Esophagus muscularis mucosa (tissue), 4 donors: ENCODE results near the gene FRZB. TPM values are rescaled to one million over a fixed set of nuclear protein-coding genes. Genes with fewer than 3 reads are reported as not detected.
"Not testable (repeated sequence)": the region's sequence is repeated elsewhere in the genome, so short reads cannot be mapped to it uniquely, and the experiment has no call there.

Experiments used
- DNase-seq: peaks from one replicate; pipeline ENCODE4 v3.0.0-alpha.2; 2017; ENCODE audit errors: extremely low spot score
- H3K27ac ChIP-seq, 4 donors: fragments of 200-600 bp; sonication (generic); replicated peaks in 1 of 4; 1 replicate in 3 of 4; 2 replicates in 1 of 4; pipeline ENCODE4 v1.5.1; 2016 to 2019; ENCODE audit warnings: mild to moderate bottlenecking in 1 of 4
- H3K27me3 ChIP-seq, 4 donors: fragments of 200-600 bp; sonication (generic); one replicate each; pipeline versions ENCODE4 v1.5.1 to v1.6.0; 2016 to 2019
- H3K36me3 ChIP-seq, 4 donors: fragments of 200-600 bp; sonication (generic); one replicate each; pipeline ENCODE4 v1.5.1; 2016 to 2019
- H3K4me1 ChIP-seq, 4 donors: fragments of 200-600 bp; sonication (generic); one replicate each; pipeline ENCODE4 v1.5.1; 2016 to 2019
- H3K4me3 ChIP-seq, 4 donors: fragments of 200-600 bp; sonication (generic); 1 replicate in 2 of 4; 2 replicates in 2 of 4; pipeline ENCODE4 v1.5.1; 2016 to 2019; ENCODE audit warnings: mild to moderate bottlenecking in 4 of 4, moderate library complexity in 1 of 4
- H3K9me3 ChIP-seq, 4 donors: fragments of 200-600 bp; sonication (generic); 1 replicate in 3 of 4; 2 replicates in 1 of 4; pipeline ENCODE4 v1.5.1; 2016 to 2019
- EP300 ChIP-seq: sonication (generic); formaldehyde crosslinking; IDR thresholded peaks from one replicate; pipeline ENCODE4 v1.6.1; 2017; ENCODE audit warnings: antibody characterized with exemption
- POLR2A ChIP-seq: fragments of 450-650 bp; IDR thresholded peaks from one replicate; pipeline ENCODE4 v1.6.1; 2017; ENCODE audit warnings: antibody characterized with exemption, moderate library complexity, mild to moderate bottlenecking, low read depth
- POLR2AphosphoS5 ChIP-seq, 2 donors: sonication (generic); formaldehyde crosslinking; IDR thresholded peaks; one replicate each; pipeline ENCODE4 v1.6.1; 2017; ENCODE audit warnings: antibody characterized with exemption in 2 of 2
- WGBS: methylation state at CpG from one replicate; pipeline ENCODE4 v1.1.5; 2018; 5-methylcytosine and 5-hydroxymethylcytosine counted together
- intact Hi-C: fragments of 100-400 bp; cut with DNase I; formaldehyde crosslinking; loops from one replicate; pipeline ENCODE4 v1.15.1; 2023
- total RNA-seq, 4 donors: library from RNA; depleted of rRNA; stranded (reverse); fragments of >200 nt; gene quantifications; one replicate each; pipeline versions ENCODE4 v1.1.0 to v1.2.1, GENCODE V29; 2016
- TF ChIP-seq, protein P1 (sequence below), 3 experiments: fragments of 200-600 bp in 2 of 3; fragments of 450-650 bp in 1 of 3; sonication (generic) in 2 of 3; IDR thresholded peaks; one replicate each; pipeline ENCODE4 v1.5.1; 2017 to 2019; ENCODE audit warnings: antibody characterized with exemption in 3 of 3, mild to moderate bottlenecking in 2 of 3, moderate library complexity in 1 of 3

Gene FRZB
- total RNA-seq, 4 donors from 2014 or later, result 10.1 to 46.9 (median 13.1) TPM

DNA sequence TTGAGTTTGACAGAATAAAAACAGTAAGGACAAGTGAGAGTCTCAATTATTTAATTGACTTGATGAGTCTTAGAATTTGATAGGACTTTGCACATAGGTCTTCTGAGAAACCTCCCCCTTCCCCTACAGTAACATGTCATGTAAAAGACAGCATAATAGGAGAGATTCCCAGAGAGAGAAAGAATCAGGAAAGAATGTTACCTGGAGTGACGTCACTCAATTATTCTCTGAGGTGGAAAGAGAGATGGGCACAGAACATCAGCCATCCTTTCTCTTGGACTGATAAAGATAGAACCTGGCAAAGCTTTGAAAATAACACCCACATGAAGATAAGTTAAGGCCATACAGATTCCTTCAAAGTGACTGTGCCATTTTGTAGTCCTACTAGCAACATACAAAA is 19.3 kb upstream of the FRZB start:
- no peak for TF ChIP-seq EP300
- TF ChIP-seq, protein P1, sequence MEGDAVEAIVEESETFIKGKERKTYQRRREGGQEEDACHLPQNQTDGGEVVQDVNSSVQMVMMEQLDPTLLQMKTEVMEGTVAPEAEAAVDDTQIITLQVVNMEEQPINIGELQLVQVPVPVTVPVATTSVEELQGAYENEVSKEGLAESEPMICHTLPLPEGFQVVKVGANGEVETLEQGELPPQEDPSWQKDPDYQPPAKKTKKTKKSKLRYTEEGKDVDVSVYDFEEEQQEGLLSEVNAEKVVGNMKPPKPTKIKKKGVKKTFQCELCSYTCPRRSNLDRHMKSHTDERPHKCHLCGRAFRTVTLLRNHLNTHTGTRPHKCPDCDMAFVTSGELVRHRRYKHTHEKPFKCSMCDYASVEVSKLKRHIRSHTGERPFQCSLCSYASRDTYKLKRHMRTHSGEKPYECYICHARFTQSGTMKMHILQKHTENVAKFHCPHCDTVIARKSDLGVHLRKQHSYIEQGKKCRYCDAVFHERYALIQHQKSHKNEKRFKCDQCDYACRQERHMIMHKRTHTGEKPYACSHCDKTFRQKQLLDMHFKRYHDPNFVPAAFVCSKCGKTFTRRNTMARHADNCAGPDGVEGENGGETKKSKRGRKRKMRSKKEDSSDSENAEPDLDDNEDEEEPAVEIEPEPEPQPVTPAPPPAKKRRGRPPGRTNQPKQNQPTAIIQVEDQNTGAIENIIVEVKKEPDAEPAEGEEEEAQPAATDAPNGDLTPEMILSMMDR (IDR thresholded peaks at IDR 0.05), result no peak
- TF ChIP-seq POLR2AphosphoS5 (IDR thresholded peaks at IDR 0.05), result no peak
- TF ChIP-seq POLR2A, result no peak
- intact Hi-C loops, result no loop called here
- Histone ChIP-seq H3K27me3 (no peaks in the 10 kb centered on the region), H3K4me1 (peaks cover 0 to 14% (median 2%) of the 10 kb centered on the region in 4 donors), H3K27ac (no peak overlapping the region), H3K4me3 (no peak overlapping the region), H3K36me3 (no peaks in the 10 kb centered on the region), H3K9me3 (no peaks in the 10 kb centered on the region)
- WGBS, result 100% methylated on average over 1 of the region's 1 CpG
- DNase-seq, result no peak

DNA sequence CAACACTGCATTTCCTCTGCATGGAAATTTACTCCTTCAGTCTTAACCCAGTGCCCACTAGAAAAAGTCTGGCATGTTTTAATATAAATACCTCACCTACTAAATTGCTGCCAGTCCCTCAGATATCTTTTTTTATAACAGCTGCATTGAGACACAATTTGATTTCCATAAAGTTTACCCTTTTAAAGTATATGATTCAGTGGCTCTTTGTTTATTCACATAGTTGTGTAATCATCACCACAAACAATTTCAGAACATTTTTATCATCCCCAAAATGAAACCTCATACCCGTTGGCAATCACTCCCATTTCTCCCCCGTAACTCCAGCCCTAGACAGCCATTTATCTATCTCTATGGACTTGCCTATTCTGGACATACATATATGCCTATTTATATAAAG is 17.0 kb upstream of the FRZB start:
- no peak overlapping the region for H3K27ac ChIP-seq
- H3K4me1 ChIP-seq, result peaks cover 0 to 14% (median 2%) of the 10 kb centered on the region in 4 donors
- H3K36me3 ChIP-seq, result no peaks in the 10 kb centered on the region
- TF ChIP-seq POLR2AphosphoS5 (IDR thresholded peaks at IDR 0.05), result no peak
- no peak for TF ChIP-seq POLR2A
- TF ChIP-seq EP300, result no peak
- DNase-seq, result no peak
- H3K9me3 ChIP-seq, result peaks cover 0 to 5% (median 0%) of the 10 kb centered on the region in 4 donors
- 72% methylated on average over 2 of the region's 2 CpGs for WGBS
- H3K4me3 ChIP-seq, result no peak overlapping the region
- H3K27me3 ChIP-seq, result no peaks in the 10 kb centered on the region
- intact Hi-C loops, result no loop called here

DNA sequence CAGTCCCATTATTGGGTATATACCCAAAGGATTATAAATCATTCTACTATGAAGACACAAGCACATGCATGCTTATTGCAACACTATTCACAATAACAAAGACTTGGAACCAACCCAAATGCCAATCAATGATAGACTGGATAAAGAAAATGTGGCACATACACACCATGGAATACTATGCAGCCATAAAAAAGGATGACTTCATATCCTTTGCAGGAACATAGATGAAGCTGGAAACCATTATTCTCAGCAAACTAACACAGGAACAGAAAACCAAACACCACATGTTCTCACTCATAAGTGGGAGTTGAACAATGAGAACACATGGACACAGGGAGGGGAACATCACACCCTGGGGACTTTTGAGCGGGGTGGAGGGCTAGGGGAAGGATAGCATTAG is 13.7 kb upstream of the FRZB start:
- DNase-seq, H3K27me3 ChIP-seq, intact Hi-C loops, H3K9me3 ChIP-seq, H3K4me1 ChIP-seq, H3K4me3 ChIP-seq, H3K36me3 ChIP-seq, H3K27ac ChIP-seq: not testable (repeated sequence)
- WGBS, result 81% methylated on average over 1 of the region's 1 CpG

DNA sequence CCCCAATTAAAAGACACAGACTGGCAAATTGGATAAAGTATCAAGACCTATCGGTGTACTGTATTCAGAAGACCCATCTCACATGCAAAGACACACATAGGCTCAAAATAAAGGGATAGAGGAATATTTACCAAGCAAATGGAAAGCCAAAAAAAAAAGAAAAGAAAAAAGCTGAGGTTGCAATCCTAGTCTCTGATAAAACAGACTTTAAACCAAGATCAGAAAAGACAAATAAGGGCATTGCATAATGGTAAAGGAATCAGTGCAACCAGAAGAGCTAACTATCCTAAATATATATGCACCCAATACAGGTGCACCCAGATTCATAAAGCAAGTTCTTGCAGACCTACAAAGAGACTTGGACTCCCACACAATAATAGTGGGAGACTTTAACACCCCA is 10.2 kb upstream of the FRZB start:
- H3K4me3 ChIP-seq, intact Hi-C loops, H3K4me1 ChIP-seq, H3K9me3 ChIP-seq, DNase-seq, H3K36me3 ChIP-seq, H3K27me3 ChIP-seq, H3K27ac ChIP-seq: not testable (repeated sequence)
- WGBS, result 97% methylated on average over 1 of the region's 1 CpG

DNA sequence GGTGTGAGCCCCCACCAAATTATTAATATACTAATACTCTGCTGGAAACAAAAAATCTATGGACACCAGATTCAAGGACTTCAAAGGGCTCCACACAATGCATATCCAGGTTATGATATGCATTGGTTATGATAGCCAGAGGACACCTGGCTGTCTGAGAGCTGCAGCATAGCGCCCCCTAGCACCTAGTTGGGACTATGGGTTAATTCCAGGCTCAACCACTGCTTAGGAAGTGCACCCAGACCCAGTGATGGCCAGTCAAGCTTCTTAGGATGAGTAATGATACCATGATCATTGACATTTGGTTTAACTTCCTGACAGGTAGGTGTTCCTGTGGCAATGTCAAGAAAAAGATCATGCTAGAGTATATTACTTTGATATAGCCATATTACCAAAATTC is 3.8 kb upstream of the FRZB start:
- no peak for DNase-seq
- Histone ChIP-seq H3K9me3 (no peaks in the 10 kb centered on the region), H3K27ac (no peak overlapping the region), H3K4me3 (no peak overlapping the region), H3K27me3 (no peaks in the 10 kb centered on the region), H3K36me3 (no peaks in the 10 kb centered on the region), H3K4me1 (peaks cover 9 to 29% (median 26%) of the 10 kb centered on the region in 4 donors)
- intact Hi-C loops, result no loop called here
- WGBS, result 0% methylated on average over 1 of the region's 1 CpG
- TF ChIP-seq POLR2A (no peak), POLR2AphosphoS5 (IDR thresholded peaks at IDR 0.05) (no peak), EP300 (no peak)
- TF ChIP-seq, protein P1 (IDR thresholded peaks at IDR 0.05), result no peak

DNA sequence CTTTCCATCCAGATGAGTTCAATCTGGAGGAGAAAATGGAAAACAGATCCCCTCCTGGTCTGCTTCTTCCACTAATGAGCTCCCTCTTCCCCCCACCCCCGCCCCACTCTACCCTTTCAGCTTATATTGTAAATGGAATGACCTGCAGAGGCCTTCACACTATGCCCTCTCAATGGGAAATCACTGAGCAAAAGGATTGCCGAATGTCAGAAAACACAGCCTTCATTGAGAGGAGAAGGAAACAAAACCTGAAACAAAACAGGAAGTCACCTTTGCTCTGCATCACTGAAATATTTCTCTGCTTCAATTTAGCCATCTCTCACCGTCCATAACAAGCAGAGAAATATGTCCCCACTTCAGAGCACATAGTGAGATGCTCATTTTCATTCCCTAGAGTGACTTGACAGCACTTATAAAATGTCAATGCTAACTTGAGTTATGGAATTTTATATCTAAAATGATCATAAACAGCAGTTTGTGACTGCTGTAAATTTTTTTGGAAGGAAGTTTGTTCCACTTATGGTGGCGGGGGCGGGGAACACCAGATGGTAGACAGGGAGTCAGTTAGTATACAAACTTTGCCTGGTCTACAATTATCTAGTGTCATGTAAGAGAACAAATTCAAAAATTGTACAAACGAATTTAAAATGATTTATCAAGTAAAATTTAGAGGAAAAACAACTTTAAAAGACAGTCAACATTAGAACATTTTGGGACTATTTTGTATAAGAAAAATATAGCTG is 1.8 kb upstream of the FRZB start:
- Histone ChIP-seq H3K9me3 (no peaks in the 10 kb centered on the region), H3K4me3 (no peak overlapping the region), H3K36me3 (no peaks in the 10 kb centered on the region), H3K27ac (no peak overlapping the region), H3K27me3 (no peaks in the 10 kb centered on the region), H3K4me1 (peaks cover 9 to 47% (median 36%) of the 10 kb centered on the region in 4 donors)
- no peak for DNase-seq
- intact Hi-C loops, result no loop called here
- TF ChIP-seq POLR2AphosphoS5 (IDR thresholded peaks at IDR 0.05) (no peak), POLR2A (no peak), EP300 (no peak)
- TF ChIP-seq, protein P1 (IDR thresholded peaks at IDR 0.05), result no peak
- WGBS, result 85% methylated on average over 6 of the region's 6 CpGs
